Measurements from ENCODE around the gene ZNF280C. TPM values are rescaled to one million over a fixed set of nuclear protein-coding genes. Genes with fewer than 3 reads are reported as not detected.

Gene ZNF280C
- polyA plus RNA-seq, 10 donors = 4.3 to 9.0 (median 7.1) TPM

Other genes starting within 250 kb of the ZNF280C start
- 10 to 100 TPM in 8 of 10 donors, 1 to 10 TPM in 2; 9.8 to 15.9 (median 12.0) TPM for gene ELF4, start 158.4 kb downstream of the ZNF280C start, polyA plus RNA-seq (ENCODE audit: insufficient read length in 10 of 10)
- gene AIFM1, start 103.1 kb downstream of the ZNF280C start, polyA plus RNA-seq (ENCODE audit: insufficient read length in 10 of 10) = 10 to 100 TPM; 19.9 to 28.1 (median 24.0) TPM
- under 1 TPM; 0.27 to 0.75 (median 0.47) TPM for gene RAB33A, start 96.9 kb downstream of the ZNF280C start, polyA plus RNA-seq (ENCODE audit: insufficient read length in 10 of 10)
- gene SLC25A14, start 71.0 kb upstream of the ZNF280C start, polyA plus RNA-seq (ENCODE audit: insufficient read length in 10 of 10) = 10 to 100 TPM in 4 of 10 donors, 1 to 10 TPM in 6; 7.8 to 17.1 (median 9.6) TPM
- not detected for gene GPR119, start 116.8 kb upstream of the ZNF280C start, polyA plus RNA-seq (ENCODE audit: insufficient read length in 10 of 10)
- gene RBMX2, start 133.1 kb upstream of the ZNF280C start, polyA plus RNA-seq (ENCODE audit: insufficient read length in 10 of 10) = 10 to 100 TPM; 19.1 to 23.6 (median 21.1) TPM